ENCODE data around the gene PCID2.

- TF ChIP-seq, protein P1, sequence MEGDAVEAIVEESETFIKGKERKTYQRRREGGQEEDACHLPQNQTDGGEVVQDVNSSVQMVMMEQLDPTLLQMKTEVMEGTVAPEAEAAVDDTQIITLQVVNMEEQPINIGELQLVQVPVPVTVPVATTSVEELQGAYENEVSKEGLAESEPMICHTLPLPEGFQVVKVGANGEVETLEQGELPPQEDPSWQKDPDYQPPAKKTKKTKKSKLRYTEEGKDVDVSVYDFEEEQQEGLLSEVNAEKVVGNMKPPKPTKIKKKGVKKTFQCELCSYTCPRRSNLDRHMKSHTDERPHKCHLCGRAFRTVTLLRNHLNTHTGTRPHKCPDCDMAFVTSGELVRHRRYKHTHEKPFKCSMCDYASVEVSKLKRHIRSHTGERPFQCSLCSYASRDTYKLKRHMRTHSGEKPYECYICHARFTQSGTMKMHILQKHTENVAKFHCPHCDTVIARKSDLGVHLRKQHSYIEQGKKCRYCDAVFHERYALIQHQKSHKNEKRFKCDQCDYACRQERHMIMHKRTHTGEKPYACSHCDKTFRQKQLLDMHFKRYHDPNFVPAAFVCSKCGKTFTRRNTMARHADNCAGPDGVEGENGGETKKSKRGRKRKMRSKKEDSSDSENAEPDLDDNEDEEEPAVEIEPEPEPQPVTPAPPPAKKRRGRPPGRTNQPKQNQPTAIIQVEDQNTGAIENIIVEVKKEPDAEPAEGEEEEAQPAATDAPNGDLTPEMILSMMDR (IDR thresholded peaks at IDR 0.05; ENCODE audit: low read length), result no peak
- no peak for TF ChIP-seq EZH2 (optimal IDR thresholded peaks at IDR 0.05; ENCODE audit: low read depth, low read length)
Measured at GRCh38 chr13:113129921-113130750, 78.3 kb downstream of the PCID2 start.

Measured in MM.1S (cell line).